Measurements from ENCODE around the gene AKT2. TPM values are rescaled to one million over a fixed set of nuclear protein-coding genes. Genes with fewer than 3 reads are reported as not detected.
"Not testable (repeated sequence)": the region's sequence is repeated elsewhere in the genome, so short reads cannot be mapped to it uniquely, and the experiment has no call there.

AKT2 gene
- total RNA-seq, 1 donor from 2014 or later: 38.6 TPM

DNA sequence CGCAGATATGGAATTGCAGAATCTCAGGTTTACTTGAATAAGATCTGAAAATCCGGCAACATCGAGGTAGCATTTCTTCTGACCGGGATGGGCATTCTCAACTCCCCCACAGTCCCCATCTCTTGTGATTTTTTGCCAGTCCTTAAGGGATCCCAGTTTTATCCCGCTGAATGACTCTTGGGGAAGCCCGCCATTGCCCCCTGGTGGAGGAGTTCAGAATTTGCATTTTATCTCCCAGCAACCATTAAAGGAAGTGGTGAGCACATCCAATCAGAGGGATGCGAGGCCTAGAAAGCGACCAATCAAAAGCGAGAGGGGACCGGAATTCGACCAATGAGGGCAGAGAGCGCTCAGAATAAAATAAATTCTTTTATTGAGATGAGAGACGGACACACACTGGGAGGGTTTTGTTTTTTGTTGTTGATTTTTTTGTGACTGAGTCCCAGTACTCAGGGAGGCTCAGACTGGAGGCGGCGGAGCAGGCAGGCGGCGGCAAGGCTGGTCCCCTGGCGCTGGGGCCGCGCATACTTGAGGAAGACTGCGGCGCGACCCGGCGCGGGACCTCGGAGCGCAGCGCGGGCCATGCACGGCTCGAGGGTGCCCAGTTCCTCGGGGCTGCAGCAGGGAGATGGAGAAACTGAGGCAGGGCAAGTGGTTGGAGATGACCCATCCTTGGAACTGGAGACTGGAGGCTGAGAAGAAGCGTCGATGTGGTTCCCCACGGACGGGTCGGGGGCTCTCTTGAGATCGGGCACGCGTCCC is 63.1 kb downstream of the AKT2 start:
- peak; percentile 84 for DNase-seq (ENCODE audit: extremely low read depth, low read depth, low spot score)

GRCh38 chr19:40220674-40221073 is 64.5 kb downstream of the AKT2 start:
- no peak for DNase-seq (ENCODE audit: extremely low read depth, low read depth, low spot score)

DNA sequence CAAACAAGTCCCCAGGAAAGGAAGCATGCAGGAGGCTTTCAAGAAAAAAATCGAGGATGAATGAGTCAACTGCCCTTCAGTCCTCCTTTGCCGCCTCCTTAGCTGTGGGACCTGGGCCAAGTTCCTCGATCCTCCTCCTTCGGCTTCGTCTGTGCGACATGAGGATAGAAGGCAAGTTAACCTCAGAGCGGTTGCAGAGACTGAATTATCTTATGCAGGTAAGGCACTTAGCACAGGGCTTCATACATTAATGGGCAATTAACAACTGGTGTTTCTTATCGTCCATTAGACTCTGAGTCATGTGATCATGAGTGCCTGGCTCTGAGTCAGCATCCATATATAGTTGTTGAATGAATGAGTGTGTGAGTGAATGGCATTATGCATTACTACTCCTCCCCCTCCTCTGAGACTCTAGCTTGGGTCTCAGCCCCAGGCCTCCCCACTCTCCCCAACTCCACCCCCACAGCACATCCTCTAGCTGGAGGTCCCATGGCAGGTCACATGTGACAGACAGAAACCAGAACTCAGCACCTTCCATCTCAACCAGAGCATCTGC is 65.3 kb downstream of the AKT2 start:
- DNase-seq (ENCODE audit: extremely low read depth, low read depth, low spot score): peak; percentile 39

GRCh38 chr19:40219029-40219428 is 66.1 kb downstream of the AKT2 start:
- DNase-seq (ENCODE audit: extremely low read depth, low read depth, low spot score): not testable (repeated sequence)

DNA sequence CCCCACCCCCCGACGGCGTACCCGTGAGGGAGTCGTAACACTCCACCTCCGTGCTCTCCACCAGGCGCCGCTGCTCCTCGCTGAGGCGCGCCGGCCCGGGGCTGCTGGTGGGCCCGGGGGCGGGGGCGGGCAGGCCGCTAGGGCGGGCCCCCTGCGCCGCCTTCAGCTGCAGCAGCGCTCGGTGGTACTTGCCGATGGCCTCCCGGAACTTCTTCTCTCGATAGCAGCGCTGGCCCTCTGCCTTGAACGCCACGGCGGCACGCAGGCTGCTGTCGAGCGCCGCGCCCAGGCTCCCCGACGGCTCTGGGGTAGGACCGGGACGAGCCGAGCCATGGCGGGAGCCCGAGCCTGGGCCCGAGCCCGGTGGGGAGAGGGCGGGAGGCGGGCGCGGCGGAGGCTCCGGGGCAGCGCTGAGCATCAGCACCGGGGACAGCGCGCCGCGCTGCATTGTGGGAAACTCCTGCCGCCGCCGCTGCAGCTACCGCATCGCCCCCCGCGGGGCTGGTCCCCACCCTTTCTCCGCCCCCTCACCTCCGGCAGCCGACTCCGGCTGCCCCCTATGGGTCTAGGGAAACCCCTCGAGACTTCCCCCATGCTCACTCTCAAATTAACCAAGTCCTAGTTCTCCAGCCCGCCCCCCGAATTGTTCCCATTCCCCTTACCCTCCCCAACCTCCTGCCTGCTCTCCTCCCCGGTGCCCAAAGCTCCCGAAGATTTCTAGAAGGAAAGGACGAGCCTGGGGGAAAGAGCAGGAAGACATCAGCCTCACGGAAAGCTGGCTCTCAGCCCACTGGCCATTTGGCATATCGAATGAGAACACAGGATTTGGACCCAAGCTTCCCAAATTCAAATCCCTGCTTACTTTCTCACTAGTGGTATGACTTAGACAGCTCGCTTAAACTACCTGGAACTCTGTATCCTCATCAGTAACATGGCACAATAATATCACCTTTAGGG is 66.9 kb downstream of the AKT2 start, which contains the start of gene TTC9B:
Gene TTC9B (minus strand): TSS at position 451 of the 957 bp plus-strand sequence. CDS start 3 bp downstream, at position 448.
- no peak for DNase-seq (ENCODE audit: extremely low read depth, low read depth, low spot score)

GRCh38 chr19:40217027-40217810 is 67.9 kb downstream of the AKT2 start:
- no peak for DNase-seq (ENCODE audit: extremely low read depth, low read depth, low spot score)

DNA sequence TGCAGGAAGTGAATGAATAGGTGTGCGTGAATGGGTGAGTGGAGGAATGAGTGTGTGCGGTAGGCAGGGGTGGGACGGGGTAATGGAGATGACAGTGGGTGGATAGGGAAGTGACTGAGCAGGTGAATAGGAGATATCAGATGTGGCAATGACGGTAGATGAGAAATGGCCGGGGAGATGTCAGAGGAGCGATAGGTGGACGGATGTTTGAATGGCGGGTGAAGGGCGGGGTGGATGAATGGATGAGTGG is 68.4 kb downstream of the AKT2 start:
- no peak for DNase-seq (ENCODE audit: extremely low read depth, low read depth, low spot score)

- DNase-seq (ENCODE audit: extremely low read depth, low read depth, low spot score): no peak
Measured at GRCh38 chr19:40216013-40216776, 69.0 kb downstream of the AKT2 start.

GRCh38 chr19:40214936-40215335 is 70.2 kb downstream of the AKT2 start:
- DNase-seq (ENCODE audit: extremely low read depth, low read depth, low spot score): no peak

GRCh38 chr19:40213882-40214570 is 71.1 kb downstream of the AKT2 start:
- no peak for DNase-seq (ENCODE audit: extremely low read depth, low read depth, low spot score)

GRCh38 chr19:40213251-40213829 is 71.8 kb downstream of the AKT2 start:
- DNase-seq (ENCODE audit: extremely low read depth, low read depth, low spot score): no peak

DNA sequence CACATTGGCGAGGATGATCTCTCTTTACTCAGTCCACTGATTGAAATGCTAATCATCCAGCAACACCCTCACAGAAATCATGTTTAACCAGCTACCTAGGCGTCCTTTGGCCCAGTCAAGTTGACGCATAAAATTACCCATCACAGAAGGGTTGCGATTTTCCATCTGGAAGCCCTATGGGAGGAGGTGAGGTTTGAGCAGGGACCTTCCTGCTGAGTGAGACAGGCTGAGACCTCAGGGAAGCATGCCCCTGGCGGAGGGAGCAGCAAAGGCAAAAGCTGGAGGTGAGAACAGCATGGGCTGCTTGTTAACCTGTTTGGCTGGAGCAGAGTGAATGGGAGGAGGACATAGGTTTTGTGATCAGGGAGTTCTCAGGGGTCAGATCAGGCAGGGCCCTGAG is 74.3 kb downstream of the AKT2 start:
- DNase-seq (ENCODE audit: extremely low read depth, low read depth, low spot score): no peak

- no peak for DNase-seq (ENCODE audit: extremely low read depth, low read depth, low spot score)
Measured at GRCh38 chr19:40208602-40209001, 76.5 kb downstream of the AKT2 start.

- DNase-seq (ENCODE audit: extremely low read depth, low read depth, low spot score): no peak
Measured at GRCh38 chr19:40205760-40206159, 79.4 kb downstream of the AKT2 start.

GRCh38 chr19:40204381-40204780 is 80.8 kb downstream of the AKT2 start:
- DNase-seq (ENCODE audit: extremely low read depth, low read depth, low spot score): no peak

GRCh38 chr19:40200341-40201099 is 84.6 kb downstream of the AKT2 start:
- no peak for DNase-seq (ENCODE audit: extremely low read depth, low read depth, low spot score)

DNA sequence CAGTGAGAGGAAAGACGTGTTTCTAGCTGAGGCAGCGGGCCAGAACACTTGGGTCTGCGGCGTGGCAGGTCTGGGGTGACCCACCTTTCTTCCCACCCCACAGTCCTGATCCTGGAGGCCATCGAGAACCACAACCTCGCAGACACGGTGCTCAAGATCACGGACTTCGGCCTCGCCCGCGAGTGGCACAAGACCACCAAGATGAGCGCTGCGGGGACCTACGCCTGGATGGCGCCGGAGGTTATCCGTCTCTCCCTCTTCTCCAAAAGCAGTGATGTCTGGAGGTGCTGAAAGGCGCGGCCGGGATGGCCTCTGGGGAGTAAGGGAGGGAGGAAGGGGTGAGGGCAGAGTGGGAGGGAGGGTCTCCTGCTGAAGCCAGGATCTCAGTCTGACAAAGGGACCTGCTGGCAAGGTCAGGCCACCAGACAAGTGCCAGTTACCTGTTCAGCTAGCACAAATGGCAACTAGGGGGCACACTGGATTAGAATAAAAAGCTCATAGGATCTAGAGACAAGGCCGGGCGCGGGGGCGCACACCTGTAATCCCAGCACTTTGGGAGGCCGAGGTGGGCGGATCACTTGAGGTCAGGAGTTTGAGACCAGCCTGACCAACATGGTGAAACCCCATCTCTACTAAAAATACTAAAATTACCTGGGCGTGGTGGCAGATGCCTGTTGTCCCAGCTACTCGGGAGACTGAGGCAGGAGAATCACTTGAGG is 86.7 kb downstream of the AKT2 start:
- no peak for DNase-seq (ENCODE audit: extremely low read depth, low read depth, low spot score)

DNA sequence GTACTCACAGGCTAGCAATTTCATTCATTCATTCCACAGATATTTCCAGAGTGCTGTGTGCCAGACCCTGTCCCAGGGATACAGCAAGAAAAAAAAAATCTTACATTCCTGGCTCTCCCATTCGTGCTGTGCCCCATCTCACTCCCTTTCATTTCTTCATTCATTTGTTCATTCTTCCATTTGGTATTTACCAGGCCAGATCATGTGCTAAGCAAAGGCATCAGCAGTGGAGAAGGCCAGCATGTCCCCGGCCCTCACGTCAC is 91.6 kb downstream of the AKT2 start:
- no peak for DNase-seq (ENCODE audit: extremely low read depth, low read depth, low spot score)

Data from glomerular endothelial cell (primary cell).